Thoracic aorta (tissue), 2 donors: ENCODE measurements around the gene DYSF. TPM values are rescaled to one million over a fixed set of nuclear protein-coding genes. Genes with fewer than 3 reads are reported as not detected.

Experiments used
- ATAC-seq: fragments of 150-250 bp; one replicate; pipeline ENCODE4 v1.8.0; 2017; ENCODE audit warnings: low read depth; ENCODE audit not compliant: insufficient number of reproducible peaks, low FRiP score
- DNase-seq: peaks from one replicate; pipeline ENCODE4 v3.0.0-alpha.2; 2020; ENCODE audit warnings: low spot score
- H3K27ac ChIP-seq, 2 donors: fragments of 200-600 bp; sonication (generic); 1 replicate in 1 of 2; 2 replicates in 1 of 2; pipeline ENCODE4 v1.5.1; 2016; ENCODE audit warnings: mild to moderate bottlenecking in 2 of 2, moderate library complexity in 2 of 2
- H3K27me3 ChIP-seq: fragments of 200-600 bp; sonication (generic); replicated peaks from 2 replicates; pipeline ENCODE4 v1.6.0; 2016; ENCODE audit warnings: mild to moderate bottlenecking; ENCODE audit not compliant: insufficient read depth
- H3K36me3 ChIP-seq: fragments of 200-600 bp; sonication (generic); one replicate; pipeline ENCODE4 v1.5.1; 2016
- H3K4me1 ChIP-seq, 2 donors: fragments of 200-600 bp; sonication (generic); 1 replicate in 1 of 2; 2 replicates in 1 of 2; pipeline versions ENCODE4 v1.5.1 to v1.6.0; 2016; ENCODE audit warnings: low read depth in 2 of 2, mild to moderate bottlenecking in 1 of 2; ENCODE audit not compliant: control insufficient read depth in 1 of 2
- H3K4me3 ChIP-seq: fragments of 200-600 bp; sonication (generic); 2 replicates; pipeline ENCODE4 v1.5.1; 2016; ENCODE audit warnings: mild to moderate bottlenecking
- H3K9me3 ChIP-seq: fragments of 200-600 bp; sonication (generic); 2 replicates; pipeline ENCODE4 v1.5.1; 2016
- CTCF ChIP-seq: fragments of 200-600 bp; sonication (generic); IDR thresholded peaks from one replicate; pipeline ENCODE4 v1.5.1; 2019; ENCODE audit warnings: antibody characterized with exemption
- total RNA-seq, 2 donors: library from RNA; depleted of rRNA; stranded (reverse); fragments of >200 nt; gene quantifications; one replicate each; pipeline versions ENCODE4 v1.1.0 to v1.2.3, GENCODE V29; 2016

The DYSF gene
- total RNA-seq, 2 donors from 2014 or later: 13.0 to 15.2 TPM

GRCh38 chr2:71471276-71471675 is 17.9 kb downstream of the DYSF start:
- peaks cover 4 to 5% of the 10 kb centered on the region in 2 donors for H3K4me1 ChIP-seq
- no peak overlapping the region for H3K27ac ChIP-seq
- TF ChIP-seq CTCF: no peak
- no peaks in the 10 kb centered on the region for H3K27me3 ChIP-seq
- no peaks in the 10 kb centered on the region for H3K9me3 ChIP-seq
- no peak overlapping the region for H3K4me3 ChIP-seq
- no peaks in the 10 kb centered on the region for H3K36me3 ChIP-seq
- ATAC-seq: no peak
- no peak for DNase-seq

DNA sequence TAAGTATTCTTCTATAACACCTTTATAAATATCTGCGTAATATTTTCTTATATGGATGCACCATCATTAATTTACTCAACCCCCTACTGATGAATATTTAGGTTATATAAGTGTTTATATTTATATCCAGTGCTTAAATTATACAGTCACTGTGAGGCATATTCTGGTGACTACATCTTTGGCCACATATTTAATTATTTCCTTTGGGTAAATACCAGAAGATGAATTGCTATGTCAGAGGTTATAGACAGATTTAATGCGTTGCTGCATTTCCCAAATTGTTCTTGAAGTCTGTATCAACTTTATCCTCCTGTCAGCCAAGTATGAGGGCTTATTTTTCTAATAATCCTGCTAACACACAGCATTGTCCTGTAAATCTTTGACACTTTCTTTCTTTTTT is 18.7 kb downstream of the DYSF start:
- no peaks in the 10 kb centered on the region for H3K27me3 ChIP-seq
- peaks cover 4 to 5% of the 10 kb centered on the region in 2 donors for H3K4me1 ChIP-seq
- ATAC-seq (no peak), DNase-seq (no peak)
- no peak for TF ChIP-seq CTCF
- no peaks in the 10 kb centered on the region for H3K36me3 ChIP-seq
- H3K9me3 ChIP-seq: no peaks in the 10 kb centered on the region
- no peak overlapping the region for H3K27ac ChIP-seq
- no peak overlapping the region for H3K4me3 ChIP-seq

DNA sequence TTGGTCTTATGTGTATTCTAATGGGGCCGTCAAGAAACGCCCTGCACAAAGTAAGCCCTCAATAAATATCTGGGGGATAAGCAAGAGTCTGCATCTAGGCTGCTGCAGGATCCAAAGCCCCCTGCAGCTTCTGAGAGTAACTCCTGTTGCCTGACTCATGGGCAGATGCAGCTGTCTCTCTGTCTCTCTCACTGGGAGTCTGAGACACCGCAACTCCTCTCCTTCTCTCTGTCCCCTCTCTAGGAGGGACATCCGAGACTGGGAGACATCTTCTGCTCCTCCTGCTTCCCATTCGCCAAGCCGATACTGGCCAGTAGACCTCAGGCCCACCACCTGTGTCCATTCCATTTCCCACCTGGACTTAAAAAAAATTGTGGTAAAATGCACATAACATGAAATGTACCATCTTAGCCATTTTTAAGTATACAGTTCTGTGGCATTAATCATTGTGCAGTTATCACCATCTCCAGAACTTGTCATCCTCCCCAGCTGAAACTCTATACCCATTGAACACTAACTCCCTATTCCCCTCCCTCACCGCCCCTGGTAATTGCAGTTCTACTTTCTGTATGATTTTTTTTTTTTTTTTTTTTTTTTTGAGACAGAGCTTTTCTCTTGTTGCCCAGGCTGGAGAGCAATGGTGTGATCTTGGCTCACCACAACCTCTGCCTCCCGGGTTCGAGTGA is 20.1 kb downstream of the DYSF start:
- H3K4me1 ChIP-seq: no peaks in the 10 kb centered on the region
- H3K27me3 ChIP-seq: no peaks in the 10 kb centered on the region
- DNase-seq: no peak
- no peak overlapping the region for H3K27ac ChIP-seq
- no peaks in the 10 kb centered on the region for H3K36me3 ChIP-seq
- ATAC-seq: no peak
- no peak for TF ChIP-seq CTCF
- H3K9me3 ChIP-seq: no peaks in the 10 kb centered on the region
- no peak overlapping the region for H3K4me3 ChIP-seq

- TF ChIP-seq CTCF: no peak
- H3K27me3 ChIP-seq: no peaks in the 10 kb centered on the region
- H3K4me1 ChIP-seq: no peaks in the 10 kb centered on the region
- H3K4me3 ChIP-seq: no peak overlapping the region
- H3K9me3 ChIP-seq: no peaks in the 10 kb centered on the region
- H3K36me3 ChIP-seq: no peaks in the 10 kb centered on the region
- ATAC-seq (no peak), DNase-seq (no peak)
- no peak overlapping the region for H3K27ac ChIP-seq
Observed at GRCh38 chr2:71474116-71474743, 20.9 kb downstream of the DYSF start.

- Histone ChIP-seq H3K36me3 (no peaks in the 10 kb centered on the region), H3K27ac (no peak overlapping the region), H3K9me3 (no peaks in the 10 kb centered on the region), H3K27me3 (no peaks in the 10 kb centered on the region), H3K4me1 (no peaks in the 10 kb centered on the region), H3K4me3 (no peak overlapping the region)
- TF ChIP-seq CTCF: no peak
- DNase-seq (no peak), ATAC-seq (no peak)
Observed at GRCh38 chr2:71474744-71475397, 21.5 kb downstream of the DYSF start.
